Neural cell (in vitro differentiated cells): ENCODE measurements around the gene KLC1.

Experiments
- EP300 ChIP-seq: fragments of 450-650 bp; conservative IDR thresholded peaks from 2 replicates; pipeline ENCODE4 v1.6.1; 2014; ENCODE audit warnings: antibody characterized with exemption, mild to moderate bottlenecking, moderate library complexity; ENCODE audit not compliant: poor library complexity, severe bottlenecking
- EZH2 ChIP-seq: fragments of 200-600, 300-800 bp; shearing (Covaris generic), sonication (generic); IDR thresholded peaks from 2 replicates; pipeline ENCODE4 v1.6.1; 2014; ENCODE audit warnings: antibody characterized with exemption, low read length, borderline replicate concordance, mild to moderate bottlenecking; ENCODE audit not compliant: insufficient read depth, poor library complexity, severe bottlenecking
- POLR2AphosphoS5 ChIP-seq: IDR thresholded peaks from 2 replicates; pipeline ENCODE4 v1.6.1; 2012
- TF ChIP-seq, protein P1 (sequence below): fragments of 450-650 bp; IDR thresholded peaks from 2 replicates; pipeline ENCODE4 v1.5.1; 2014; ENCODE audit warnings: antibody characterized with exemption, mild to moderate bottlenecking, moderate library complexity; ENCODE audit not compliant: poor library complexity, severe bottlenecking

DNA sequence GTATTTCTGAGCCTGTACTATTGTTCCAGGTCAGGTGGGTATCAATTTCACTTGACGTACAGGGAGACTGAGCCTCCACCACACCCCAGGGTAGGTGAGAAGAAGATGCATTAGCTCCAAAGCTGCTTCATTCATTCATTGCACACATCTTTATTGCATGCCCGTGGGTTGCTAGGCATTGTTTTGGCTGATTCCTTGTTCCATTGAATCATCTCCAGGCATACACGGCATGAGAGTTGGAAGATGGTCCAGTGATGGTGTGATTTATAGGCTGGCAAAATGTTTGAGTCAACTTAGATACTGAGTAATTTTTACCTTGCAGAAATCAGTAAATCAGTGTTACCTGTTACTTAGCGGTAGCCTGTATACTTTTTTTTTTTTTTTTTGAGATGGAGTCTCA lies 21.2 kb downstream of the KLC1 start:
- TF ChIP-seq EZH2 (no peak), POLR2AphosphoS5 (no peak), EP300 (no peak)
- TF ChIP-seq, protein P1, sequence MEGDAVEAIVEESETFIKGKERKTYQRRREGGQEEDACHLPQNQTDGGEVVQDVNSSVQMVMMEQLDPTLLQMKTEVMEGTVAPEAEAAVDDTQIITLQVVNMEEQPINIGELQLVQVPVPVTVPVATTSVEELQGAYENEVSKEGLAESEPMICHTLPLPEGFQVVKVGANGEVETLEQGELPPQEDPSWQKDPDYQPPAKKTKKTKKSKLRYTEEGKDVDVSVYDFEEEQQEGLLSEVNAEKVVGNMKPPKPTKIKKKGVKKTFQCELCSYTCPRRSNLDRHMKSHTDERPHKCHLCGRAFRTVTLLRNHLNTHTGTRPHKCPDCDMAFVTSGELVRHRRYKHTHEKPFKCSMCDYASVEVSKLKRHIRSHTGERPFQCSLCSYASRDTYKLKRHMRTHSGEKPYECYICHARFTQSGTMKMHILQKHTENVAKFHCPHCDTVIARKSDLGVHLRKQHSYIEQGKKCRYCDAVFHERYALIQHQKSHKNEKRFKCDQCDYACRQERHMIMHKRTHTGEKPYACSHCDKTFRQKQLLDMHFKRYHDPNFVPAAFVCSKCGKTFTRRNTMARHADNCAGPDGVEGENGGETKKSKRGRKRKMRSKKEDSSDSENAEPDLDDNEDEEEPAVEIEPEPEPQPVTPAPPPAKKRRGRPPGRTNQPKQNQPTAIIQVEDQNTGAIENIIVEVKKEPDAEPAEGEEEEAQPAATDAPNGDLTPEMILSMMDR: no peak
